WTC11 (cell line): ENCODE data around the gene AGTRAP. TPM values are rescaled to one million over a fixed set of nuclear protein-coding genes. Genes with fewer than 3 reads are reported as not detected.

Source experiments
- ATAC-seq: fragments of 200-7000 bp; cut with Tn5 transposase; 2 replicates; pipeline ENCODE4 v1.10.0; 2021; ENCODE audit warnings: mild to moderate bottlenecking, moderate library complexity
- CTCF ChIA-PET: fragments of 300-600 bp; sonication (Branson Sonifier 250); formaldehyde crosslinking; loops from one replicate; lab custom pipeline; 2021; ENCODE audit warnings: antibody characterized with exemption; lab: Charles Lee
- POLR2A ChIA-PET: fragments of 350-600 bp; sonication (Branson Sonifier 250); formaldehyde crosslinking; loops from one replicate; lab custom pipeline; 2021; ENCODE audit warnings: antibody characterized with exemption; lab: Charles Lee
- DNase-seq: peaks from one replicate; pipeline ENCODE4 v3.0.0; 2021; ENCODE audit warnings: low spot score
- H3K27ac Mint-ChIP-seq: 2 replicates; pipeline ENCODE4 v1.8.0; 2021; ENCODE audit warnings: mixed read lengths
- H3K27me3 Mint-ChIP-seq: 2 replicates; pipeline ENCODE4 v1.8.0; 2021; ENCODE audit warnings: low read depth, mild to moderate bottlenecking, moderate library complexity, mixed read lengths
- H3K36me3 Mint-ChIP-seq: 2 replicates; pipeline ENCODE4 v1.8.0; 2021; ENCODE audit warnings: mixed read lengths
- H3K4me1 Mint-ChIP-seq: 2 replicates; pipeline ENCODE4 v1.8.0; 2022; ENCODE audit warnings: mixed read lengths
- H3K4me3 Mint-ChIP-seq: 2 replicates; pipeline ENCODE4 v1.8.0; 2021; ENCODE audit warnings: mild to moderate bottlenecking, moderate library complexity, mixed read lengths
- H3K9me3 Mint-ChIP-seq: 2 replicates; pipeline ENCODE4 v1.8.0; 2021; ENCODE audit warnings: mixed read lengths
- ATF6 ChIP-seq: sonication (generic); formaldehyde crosslinking; IDR thresholded peaks from 2 replicates; pipeline ENCODE4 v1.8.1; 2023; ENCODE audit warnings: mild to moderate bottlenecking, missing genetic modification reagents
- EMX1 ChIP-seq: fragments of 250-450 bp; sonication (Bioruptor Pico); IDR thresholded peaks from 2 replicates; pipeline ENCODE4 v1.8.0; 2021; ENCODE audit warnings: mild to moderate bottlenecking
- ERG ChIP-seq: fragments of 250-450 bp; sonication (Bioruptor Pico); IDR thresholded peaks from 2 replicates; pipeline ENCODE4 v1.8.0; 2021; ENCODE audit warnings: mild to moderate bottlenecking
- ESRRA ChIP-seq: sonication (generic); formaldehyde crosslinking; IDR thresholded peaks from 2 replicates; pipeline ENCODE4 v1.8.1; 2022; ENCODE audit warnings: mild to moderate bottlenecking, missing genetic modification reagents, borderline replicate concordance
- FOXK1 ChIP-seq: sonication (generic); formaldehyde crosslinking; IDR thresholded peaks from 2 replicates; pipeline ENCODE4 v1.8.0; 2022; ENCODE audit warnings: mild to moderate bottlenecking, moderate library complexity, missing genetic modification reagents
- GRHL2 ChIP-seq: fragments of 250-450 bp; sonication (Bioruptor Pico); IDR thresholded peaks from 2 replicates; pipeline ENCODE4 v1.8.0; 2022; ENCODE audit warnings: mild to moderate bottlenecking, moderate library complexity; ENCODE audit not compliant: insufficient replicate concordance, severe bottlenecking
- GTF2I ChIP-seq: fragments of 250-450 bp; sonication (Bioruptor Pico); conservative IDR thresholded peaks from 2 replicates; pipeline ENCODE4 v1.4.0; 2021; ENCODE audit warnings: mild to moderate bottlenecking
- NFATC4 ChIP-seq: fragments of 250-450 bp; sonication (Bioruptor Pico); IDR thresholded peaks from 2 replicates; pipeline ENCODE4 v1.9.0; 2021; ENCODE audit warnings: mild to moderate bottlenecking
- NFE2L1 ChIP-seq: sonication (generic); formaldehyde crosslinking; IDR thresholded peaks from 2 replicates; pipeline ENCODE4 v1.8.1; 2023; ENCODE audit warnings: missing genetic modification reagents
- OVOL2 ChIP-seq: fragments of 250-450 bp; sonication (Bioruptor Pico); IDR thresholded peaks from 2 replicates; pipeline ENCODE4 v1.9.0; 2021; ENCODE audit warnings: mild to moderate bottlenecking, borderline replicate concordance
- PRDM15 ChIP-seq: sonication (generic); formaldehyde crosslinking; IDR thresholded peaks from 2 replicates; pipeline ENCODE4 v1.8.0; 2022; ENCODE audit warnings: missing genetic modification reagents
- RELA ChIP-seq: sonication (generic); formaldehyde crosslinking; IDR thresholded peaks from 2 replicates; pipeline ENCODE4 v1.8.1; 2022; ENCODE audit warnings: missing genetic modification reagents, mild to moderate bottlenecking, borderline replicate concordance
- SMAD4 ChIP-seq: sonication (generic); formaldehyde crosslinking; IDR thresholded peaks from 2 replicates; pipeline ENCODE4 v1.8.0; 2022; ENCODE audit warnings: mild to moderate bottlenecking, missing genetic modification reagents
- SP1 ChIP-seq: sonication (generic); formaldehyde crosslinking; conservative IDR thresholded peaks from 2 replicates; pipeline ENCODE4 v1.8.1; 2022; ENCODE audit warnings: missing genetic modification reagents
- TCF7 ChIP-seq: sonication (generic); formaldehyde crosslinking; IDR thresholded peaks from 2 replicates; pipeline ENCODE4 v1.8.0; 2022; ENCODE audit warnings: mild to moderate bottlenecking, low read depth, missing genetic modification reagents, moderate library complexity
- TEAD4 ChIP-seq: sonication (generic); formaldehyde crosslinking; IDR thresholded peaks from 2 replicates; pipeline ENCODE4 v1.8.0; 2022; ENCODE audit warnings: mild to moderate bottlenecking, missing genetic modification reagents
- ZNF671 ChIP-seq: fragments of 250-450 bp; sonication (Bioruptor Pico); IDR thresholded peaks from 2 replicates; pipeline ENCODE4 v1.8.0; 2021; ENCODE audit warnings: mild to moderate bottlenecking
- total RNA-seq: library from RNA; stranded (reverse); gene quantifications from 3 replicates; pipeline ENCODE4 v1.2.3, GENCODE V29; 2021
- TF ChIP-seq, protein P1 (sequence below): fragments of 250-450 bp; sonication (Bioruptor Pico); conservative IDR thresholded peaks from 2 replicates; pipeline ENCODE4 v1.9.0; 2021; ENCODE audit warnings: mild to moderate bottlenecking
- TF ChIP-seq, protein P2 (sequence below): sonication (generic); formaldehyde crosslinking; IDR thresholded peaks from 2 replicates; pipeline ENCODE4 v1.8.0; 2022; ENCODE audit warnings: mild to moderate bottlenecking, missing genetic modification reagents

AGTRAP gene
- total RNA-seq, 1 experiment from 2014 or later: 81.6 TPM

- ATAC-seq (no peak), DNase-seq (no peak)
- peaks cover 30% of the 10 kb centered on the region for H3K4me1 Mint-ChIP-seq
- no peaks in the 10 kb centered on the region; the same call in 1 of the 2 replicates for H3K36me3 Mint-ChIP-seq
- CTCF ChIA-PET: interaction anchor here (1.1 to 2.6 kb wide), 4 partner anchors 29 to 95 kb away, joined by 3 to 10 read pairs (median 4); partner anchors contain the start of gene FBXO6
- H3K4me3 Mint-ChIP-seq: no peak overlapping the region
- no peaks in the 10 kb centered on the region for H3K27me3 Mint-ChIP-seq
- POLR2A ChIA-PET: no interaction called here
- no peak for TF ChIP-seq ZNF671 (CRISPR knock-in tag)
- no peak for TF ChIP-seq ESRRA
- TF ChIP-seq GTF2I (CRISPR knock-in tag): no peak
- TF ChIP-seq EMX1: no peak
- no peak for TF ChIP-seq FOXK1
- no peak for TF ChIP-seq NFATC4 (CRISPR knock-in tag)
- TF ChIP-seq, protein P1, sequence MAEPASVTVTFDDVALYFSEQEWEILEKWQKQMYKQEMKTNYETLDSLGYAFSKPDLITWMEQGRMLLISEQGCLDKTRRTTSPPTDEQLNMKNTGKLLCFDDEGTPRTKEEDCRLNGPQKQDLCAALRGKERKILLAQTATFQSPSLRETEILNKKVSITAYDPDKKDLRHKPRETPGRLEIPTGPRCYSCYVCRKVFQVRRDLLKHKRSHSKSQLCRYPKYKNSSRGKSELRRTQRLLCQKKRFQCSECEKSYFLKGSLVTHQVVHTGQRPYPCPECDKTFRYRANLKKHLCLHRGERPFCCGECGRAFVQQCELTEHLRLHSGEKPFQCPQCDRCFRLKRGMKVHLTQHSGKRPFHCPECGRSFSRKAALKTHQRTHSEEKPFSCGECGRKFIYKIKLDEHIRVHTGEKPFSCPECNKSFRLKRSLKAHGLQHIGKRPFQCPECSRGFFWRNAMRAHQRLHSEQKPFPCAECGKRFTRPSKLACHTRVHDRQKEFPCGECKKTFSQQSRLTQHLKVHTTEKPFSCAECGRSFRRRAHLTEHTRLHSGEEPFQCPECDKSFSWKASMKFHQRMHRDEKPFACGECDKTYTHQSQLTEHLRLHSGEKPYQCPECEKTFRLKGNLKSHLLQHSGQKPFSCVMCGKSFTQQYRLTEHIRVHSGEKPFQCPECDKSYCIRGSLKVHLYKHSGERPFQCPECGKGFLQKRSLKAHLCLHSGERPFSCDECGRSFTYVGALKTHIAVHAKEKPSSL (CRISPR knock-in tag): no peak
- no peak for TF ChIP-seq NFE2L1
- TF ChIP-seq PRDM15: no peak
- TF ChIP-seq RELA (CRISPR knock-in tag): no peak
- no peak for TF ChIP-seq SMAD4 (CRISPR knock-in tag)
- no peak for TF ChIP-seq SP1 (CRISPR knock-in tag)
- no peak for TF ChIP-seq TCF7
- TF ChIP-seq, protein P2, sequence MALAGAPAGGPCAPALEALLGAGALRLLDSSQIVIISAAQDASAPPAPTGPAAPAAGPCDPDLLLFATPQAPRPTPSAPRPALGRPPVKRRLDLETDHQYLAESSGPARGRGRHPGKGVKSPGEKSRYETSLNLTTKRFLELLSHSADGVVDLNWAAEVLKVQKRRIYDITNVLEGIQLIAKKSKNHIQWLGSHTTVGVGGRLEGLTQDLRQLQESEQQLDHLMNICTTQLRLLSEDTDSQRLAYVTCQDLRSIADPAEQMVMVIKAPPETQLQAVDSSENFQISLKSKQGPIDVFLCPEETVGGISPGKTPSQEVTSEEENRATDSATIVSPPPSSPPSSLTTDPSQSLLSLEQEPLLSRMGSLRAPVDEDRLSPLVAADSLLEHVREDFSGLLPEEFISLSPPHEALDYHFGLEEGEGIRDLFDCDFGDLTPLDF (CRISPR knock-in tag): no peak
- no peak for TF ChIP-seq GRHL2 (CRISPR knock-in tag)
- no peak for TF ChIP-seq ERG
- TF ChIP-seq ATF6: no peak
- TF ChIP-seq OVOL2 (CRISPR knock-in tag): no peak
- TF ChIP-seq TEAD4 (CRISPR knock-in tag): no peak
- H3K27ac Mint-ChIP-seq: 0 out of 2 replicates have a peak overlapping the region, but pooled peaks have one; percentile 20
- no peaks in the 10 kb centered on the region for H3K9me3 Mint-ChIP-seq
Measured at GRCh38 chr1:11740258-11741192, 4.6 kb downstream of the AGTRAP start.
